Measurements from ENCODE around the gene HOXC11.

The HOXC11 gene

DNA sequence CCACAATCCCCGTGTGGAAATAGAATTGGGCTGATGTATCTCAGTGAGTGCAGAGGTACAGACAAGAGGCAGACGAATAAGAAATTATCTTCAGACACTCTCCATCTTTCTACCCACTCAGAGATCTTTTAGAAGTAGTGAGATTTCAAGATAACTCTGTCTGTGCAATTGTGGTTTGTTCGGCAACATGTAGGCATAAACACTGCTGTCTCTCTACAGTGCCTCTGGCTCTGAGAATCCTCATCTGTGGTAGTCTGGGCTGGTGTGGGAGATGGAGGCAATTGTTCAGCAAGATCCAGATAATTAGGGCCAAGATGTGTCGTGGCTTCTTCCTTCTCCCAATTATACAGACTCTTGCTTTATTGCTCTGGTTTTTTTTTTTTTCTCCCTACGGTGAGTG, 31.2 kb upstream of the HOXC11 start:
- DNase-seq, result peak; percentile 31

DNA sequence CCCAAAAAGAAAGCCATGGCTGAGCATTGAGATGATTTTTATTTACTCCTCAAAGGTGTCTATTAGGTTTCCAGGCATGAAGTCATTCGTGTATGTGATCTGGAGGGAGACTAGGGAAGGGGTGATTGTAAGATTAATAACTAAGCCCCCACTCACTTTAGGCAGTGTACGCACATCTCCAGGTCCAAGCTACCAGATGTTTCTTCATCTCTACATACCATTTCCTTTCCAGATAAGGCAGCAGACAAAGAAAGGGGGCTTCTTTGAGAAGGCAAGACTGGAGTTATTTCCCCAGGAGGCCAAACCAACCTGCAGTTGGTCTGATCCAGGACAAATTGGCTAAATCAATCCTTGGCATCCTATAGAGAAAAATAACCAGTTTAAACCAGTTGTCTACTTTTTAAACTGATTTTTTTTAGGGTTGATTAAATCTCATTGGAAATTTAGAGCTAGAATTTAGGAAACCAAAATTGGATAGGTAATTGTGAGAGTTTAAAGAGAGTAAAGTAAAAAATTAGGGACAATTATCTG, 30.4 kb upstream of the HOXC11 start:
- DNase-seq, result peak; percentile 33

DNA sequence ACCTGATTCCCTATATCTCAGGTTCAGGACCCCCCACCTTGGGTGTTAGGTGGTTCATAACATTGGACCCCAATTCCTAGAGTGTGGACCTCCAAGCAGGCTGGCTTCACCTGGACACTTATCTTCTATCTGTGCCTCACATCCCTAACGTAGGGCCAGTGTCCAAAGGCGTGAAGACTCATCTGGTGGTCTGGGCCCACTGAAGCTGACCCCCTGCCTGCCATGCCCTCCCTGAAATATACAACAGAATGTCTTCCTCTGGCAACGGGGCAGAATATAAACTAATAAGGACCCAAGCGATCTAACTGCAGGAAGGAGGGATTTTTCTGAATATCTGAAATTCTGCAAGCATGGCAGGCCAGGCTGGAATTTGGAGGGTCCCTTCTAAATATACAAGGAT, 28.7 kb upstream of the HOXC11 start:
- DNase-seq, result no peak

DNA sequence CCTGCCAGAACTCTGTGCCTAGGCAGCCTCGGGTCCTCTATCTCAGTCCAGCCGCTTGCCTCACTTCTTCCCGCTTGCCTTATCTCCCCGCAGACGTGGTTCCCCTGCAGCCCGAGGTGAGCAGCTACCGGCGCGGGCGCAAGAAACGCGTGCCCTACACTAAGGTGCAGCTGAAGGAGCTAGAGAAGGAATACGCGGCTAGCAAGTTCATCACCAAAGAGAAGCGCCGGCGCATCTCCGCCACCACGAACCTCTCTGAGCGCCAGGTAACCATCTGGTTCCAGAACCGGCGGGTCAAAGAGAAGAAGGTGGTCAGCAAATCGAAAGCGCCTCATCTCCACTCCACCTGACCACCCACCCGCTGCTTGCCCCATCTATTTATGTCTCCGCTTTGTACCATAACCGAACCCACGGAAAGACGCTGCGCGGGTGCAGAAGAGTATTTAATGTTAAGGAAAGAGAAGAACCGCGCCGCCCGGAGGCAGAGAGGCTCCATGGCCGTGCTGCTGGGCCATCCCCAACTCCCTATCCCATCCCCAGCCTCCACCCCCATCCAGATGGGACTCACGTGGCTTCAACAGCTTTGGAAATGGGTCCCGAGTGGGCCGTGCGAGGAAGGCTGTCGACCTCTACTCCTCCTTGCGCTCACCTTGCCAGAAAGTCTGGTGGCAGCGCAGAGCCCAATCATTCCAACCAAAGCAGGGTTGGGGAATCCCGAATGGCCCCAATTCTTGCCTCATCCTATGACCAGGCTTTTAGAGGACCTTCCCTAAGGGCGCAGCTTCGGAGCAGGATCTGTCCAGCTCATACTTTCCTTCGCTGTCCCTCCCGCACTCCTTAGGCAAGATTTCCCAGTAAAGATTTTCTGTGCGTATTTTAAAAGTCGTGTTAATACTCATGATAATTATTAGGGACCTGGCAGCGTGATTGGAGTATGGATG, 27.7 kb upstream of the HOXC11 start:
- DNase-seq, result no peak

DNA sequence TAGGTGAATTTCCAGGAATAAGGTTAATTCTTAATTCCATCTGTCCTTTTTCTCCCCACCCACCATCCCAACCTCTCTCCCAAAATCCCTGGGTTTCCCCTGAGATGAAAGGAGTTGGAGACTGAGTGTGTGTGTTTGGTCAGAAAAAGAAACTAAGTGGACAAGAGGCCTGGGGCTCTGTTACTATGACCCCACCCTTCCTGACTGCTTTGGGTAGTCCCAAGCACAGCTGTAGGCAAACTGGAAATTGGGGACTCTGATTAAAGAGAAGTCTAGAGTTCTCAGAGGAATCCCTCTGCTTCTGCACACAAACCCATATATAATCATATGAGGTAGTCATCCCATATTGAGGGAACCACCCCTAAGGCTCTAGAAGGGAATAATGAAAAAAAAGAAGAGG, 25.2 kb upstream of the HOXC11 start:
- DNase-seq, result no peak

DNA sequence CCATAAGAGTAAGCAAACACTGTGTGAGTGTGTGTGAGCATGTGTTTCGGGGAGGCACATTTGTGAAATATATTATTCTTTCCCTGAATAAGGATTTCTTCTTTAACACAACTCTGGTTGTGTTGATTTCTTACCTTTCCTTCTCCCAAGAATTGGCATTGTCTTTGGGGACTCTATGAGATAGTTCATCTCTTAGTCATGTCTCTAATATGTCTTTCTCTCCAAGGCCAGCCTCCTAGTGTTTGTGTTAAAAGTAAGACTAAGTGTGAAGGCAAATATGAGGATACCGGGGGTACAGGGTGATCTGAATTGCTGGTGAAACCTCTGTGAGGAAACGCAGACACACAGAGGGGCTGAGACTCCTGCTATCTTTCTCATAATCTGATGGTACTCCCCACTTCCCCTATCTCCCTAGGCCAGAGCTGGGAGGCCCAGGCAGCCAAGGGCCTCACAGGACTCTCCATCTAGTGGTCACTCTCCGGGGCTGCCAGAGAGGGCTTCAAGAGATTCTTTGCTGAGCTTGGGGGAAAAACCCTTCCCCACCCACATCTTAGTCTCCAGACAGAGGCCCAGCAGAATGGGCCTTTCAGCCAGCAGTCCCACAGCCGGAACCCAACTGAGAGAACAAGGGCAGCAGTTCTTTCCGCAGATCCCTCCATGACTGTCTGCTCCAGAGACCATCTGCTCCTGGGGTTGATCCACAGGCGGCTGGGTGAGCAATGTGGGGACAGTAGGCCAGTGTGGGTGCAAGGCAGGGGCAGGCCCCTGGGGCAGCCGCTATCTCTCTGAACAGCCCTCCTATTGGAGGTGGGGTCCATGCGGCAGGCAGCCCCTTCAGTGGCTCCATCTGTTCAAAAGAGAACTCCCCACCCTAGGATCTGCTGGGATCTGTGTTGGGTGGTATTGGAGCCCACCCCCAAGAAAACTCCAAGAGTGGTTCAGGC, 24.0 kb upstream of the HOXC11 start:
- no peak for DNase-seq

DNA sequence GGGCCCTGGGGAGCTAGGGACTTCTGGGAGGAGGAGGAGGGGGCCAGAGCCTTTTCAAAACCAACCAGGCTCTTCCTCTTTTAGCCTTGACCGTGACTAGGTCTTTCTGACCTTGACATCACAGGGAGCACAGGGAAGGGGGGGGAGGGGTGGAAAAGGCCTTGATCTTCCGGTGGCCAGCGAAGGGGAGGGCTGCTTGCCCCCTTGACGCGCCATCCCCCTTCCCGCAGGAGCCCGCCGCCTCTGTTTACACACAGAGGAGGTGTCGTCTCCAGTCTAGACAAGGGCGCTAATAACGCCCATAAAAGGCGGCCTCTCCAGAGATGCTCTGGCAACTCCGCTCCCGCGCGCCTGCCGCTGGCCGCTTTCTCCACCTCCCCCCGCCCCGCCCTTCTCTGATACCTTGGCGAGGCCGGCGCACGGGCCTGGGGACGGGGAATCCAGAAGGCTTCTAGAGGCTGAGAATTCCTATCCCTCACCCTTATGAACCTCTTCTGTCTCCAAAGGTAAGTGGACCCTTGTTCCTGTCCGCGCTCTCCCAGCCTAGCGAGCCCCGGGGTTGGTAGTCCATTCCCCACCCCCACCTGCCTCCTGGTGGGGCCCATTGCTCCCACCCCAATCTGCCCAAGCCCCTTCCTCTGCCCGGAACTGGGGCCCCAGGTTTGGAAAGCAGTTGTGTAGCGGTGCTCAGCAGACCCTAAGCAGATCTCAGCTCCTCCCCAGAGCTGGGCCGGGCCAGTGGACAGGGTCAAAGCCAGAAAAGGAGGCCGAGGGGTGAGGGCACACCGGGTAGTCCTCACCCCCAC, 23.1 kb upstream of the HOXC11 start:
- DNase-seq, result no peak

DNA sequence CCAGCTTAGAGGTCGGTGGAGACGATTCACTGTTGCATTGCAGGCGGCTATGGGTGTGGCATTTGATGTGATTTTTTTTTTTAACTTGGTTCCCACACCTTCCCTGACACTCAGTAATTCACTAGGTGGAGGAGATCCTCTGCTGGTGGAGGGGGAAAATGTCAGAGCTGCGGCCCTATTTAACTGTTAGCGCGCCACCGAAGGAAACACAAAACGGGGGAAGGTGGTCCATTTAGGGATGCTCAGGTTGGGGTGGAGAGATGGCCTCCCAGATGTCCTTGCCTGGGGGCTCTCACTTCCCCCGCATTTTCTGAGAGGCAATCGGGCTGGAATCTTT, 22.5 kb upstream of the HOXC11 start:
- no peak for DNase-seq

DNA sequence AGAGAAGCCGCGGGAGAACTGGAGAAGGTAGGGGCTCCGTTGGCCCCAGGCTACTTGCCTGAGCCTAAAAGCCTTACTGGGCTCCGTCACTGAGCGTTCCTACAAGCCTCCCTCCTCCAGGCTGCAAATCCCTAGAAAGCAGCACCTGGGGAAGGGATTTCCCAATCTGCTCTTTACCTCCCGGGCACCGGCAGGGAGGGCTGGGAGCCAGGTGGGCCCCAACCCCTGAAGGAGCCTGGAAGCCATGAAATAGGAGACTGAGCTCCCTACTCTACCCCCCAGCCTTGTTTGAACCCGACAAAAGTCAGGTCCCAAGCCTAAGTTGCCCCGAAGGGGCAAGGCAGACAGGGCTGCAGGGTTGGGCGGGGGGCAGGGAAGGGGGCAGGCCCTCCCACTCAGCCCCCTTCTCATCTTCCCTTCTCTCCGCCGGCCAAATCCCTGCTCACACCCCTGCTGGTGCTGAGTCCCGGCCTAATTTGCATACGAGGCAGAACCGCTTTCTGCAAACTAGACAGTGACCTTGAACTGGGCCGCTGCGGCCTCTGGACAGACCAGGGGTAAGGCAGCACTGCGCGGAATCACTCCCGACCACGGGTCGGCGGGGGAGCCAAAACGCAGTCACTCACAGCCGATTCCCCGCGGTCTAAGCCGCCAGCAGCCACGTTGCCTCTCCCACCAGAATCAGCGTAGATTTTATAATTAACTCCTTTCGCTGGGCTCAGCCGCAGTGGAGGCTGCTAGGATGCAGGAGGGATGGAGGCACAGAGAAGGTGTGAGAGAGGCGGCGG, 21.9 kb upstream of the HOXC11 start:
- DNase-seq, result no peak

DNA sequence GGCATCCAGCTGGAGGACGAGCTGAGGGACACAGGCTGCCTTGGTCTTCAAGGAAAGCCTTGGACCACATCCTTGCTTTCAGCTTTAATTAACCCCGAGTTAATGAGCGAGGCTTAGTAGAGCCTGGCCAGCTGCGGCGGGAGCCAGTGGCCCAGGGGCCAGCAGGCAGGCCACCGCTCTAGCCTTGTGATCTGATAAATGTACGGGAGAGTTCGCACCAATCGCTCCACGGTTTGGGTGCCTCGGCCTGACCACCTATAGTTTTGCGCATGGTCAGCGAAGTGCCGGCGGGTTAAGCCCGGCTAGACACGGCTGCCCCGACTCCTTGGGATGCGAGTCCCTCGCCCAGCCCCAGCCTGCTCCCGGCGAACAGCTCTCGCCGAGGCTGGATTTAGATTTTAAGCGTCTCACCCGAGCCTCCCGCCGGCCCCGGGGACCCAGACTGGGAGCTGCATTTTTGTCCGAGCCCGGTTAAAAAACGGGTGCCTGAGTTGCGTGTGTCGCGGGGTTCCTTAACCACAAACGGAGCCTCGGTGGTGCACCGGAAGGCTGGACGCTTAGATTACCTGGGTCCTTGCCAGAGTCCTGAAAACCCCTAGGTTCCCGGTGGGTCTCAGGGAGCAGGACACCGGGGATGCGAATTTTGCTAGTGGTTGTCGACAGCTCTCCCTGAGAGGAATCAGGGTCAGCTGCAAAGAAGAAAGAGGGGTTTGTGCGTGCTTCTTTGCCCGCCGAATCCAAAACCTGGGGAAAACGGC, 21.2 kb upstream of the HOXC11 start:
- DNase-seq, result peak; percentile 70

DNA sequence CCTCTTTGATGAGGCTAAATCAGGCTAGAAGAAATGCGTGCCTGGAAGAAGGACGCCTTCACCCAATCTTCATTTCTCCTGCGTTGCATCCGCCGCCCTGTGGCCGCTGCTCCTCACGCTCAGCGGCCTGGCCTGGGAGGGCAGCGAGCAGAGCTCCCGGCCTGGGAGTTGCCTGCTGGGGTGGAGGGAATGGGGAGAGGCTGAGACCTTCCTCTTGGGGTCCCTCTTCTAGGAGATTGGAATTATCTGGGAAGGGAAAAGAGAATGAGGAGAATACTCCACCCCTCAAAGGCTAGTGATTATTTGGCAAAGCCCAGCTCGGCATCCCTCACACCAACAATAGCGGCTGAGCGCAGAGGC, 20.6 kb upstream of the HOXC11 start:
- DNase-seq, result peak; percentile 77

DNA sequence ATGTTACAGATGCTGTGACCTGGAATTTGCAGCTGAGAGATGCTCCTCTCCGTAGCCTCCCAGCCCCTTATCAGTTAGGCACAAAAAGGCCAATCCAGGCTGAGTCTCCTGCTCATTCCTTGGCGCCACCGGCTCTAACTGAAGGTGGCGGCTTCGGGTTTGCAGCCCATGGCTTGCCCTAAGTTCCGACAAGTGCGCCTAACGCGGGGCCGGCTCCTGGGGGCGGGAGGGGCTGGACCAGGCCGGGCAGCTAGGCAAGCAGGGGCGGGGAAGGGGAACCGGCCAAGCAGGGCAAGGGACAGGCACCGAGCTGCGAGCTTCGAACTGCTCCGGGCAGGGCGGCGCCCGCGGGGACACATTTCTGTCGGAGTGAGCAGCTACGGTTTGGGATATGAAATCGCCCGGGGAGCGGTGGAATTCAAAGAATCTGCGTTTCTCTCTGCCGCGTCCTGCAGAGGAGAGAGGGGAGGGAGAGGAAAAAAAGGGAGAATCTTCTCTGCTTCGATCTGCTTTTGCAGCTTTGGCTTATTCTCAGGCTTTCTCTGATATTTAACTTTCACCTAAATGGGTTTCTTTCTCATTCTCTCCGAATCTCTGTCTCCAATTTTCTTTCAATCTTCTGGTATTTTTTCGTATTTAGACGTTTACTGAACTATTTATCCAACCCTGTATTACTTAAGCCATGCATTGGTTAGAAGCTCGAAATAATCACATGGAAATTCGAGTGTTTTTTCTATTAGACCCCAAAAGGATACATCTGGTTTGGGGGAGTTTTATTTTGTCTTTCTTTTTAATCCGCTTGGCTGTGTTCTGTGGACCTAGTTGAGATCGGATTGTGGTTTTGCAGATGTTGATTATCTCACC, 19.8 kb upstream of the HOXC11 start:
- peak; percentile 68 for DNase-seq

DNA sequence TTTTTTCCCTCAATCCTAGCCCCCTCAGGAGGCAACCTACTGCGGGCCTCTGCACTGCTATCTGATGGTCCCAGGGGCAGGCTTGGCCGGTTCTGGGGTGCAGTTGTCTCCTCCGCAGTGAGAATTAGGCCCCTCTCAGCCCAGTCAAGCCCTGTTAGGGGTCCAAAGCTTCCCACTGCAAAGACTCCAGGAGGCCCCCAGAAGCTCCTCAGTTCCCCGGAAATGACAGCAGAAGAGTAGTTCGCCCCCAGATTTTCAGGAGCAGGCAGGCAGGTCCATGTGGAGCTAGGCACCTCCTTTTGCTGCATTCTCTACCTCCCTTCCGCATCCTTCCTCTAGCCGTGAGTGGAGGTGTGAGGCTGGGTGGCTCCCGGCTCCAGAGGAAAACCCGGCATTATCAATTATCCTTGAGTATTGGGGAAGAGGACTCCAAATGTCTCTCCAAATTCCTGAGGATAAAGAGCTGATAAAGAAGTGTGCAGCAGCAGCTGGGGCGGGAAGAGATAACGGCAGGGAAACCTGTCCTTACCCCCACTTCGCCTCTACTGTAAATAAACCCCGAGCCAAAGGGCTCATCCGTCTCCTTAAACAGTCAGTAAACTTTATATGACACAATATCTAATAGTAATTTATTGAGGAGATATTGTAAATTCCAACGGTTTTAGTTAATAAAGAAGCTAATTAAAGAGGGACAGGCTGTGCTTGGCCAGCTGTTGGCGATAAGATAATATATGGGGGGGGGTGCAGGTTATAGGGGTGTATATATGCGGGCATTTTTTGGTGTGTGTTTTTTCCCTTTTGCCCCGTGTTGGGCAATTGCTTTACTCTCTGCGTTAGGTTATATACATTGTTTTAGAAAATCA, 18.9 kb upstream of the HOXC11 start:
- DNase-seq, result peak; percentile 45

DNA sequence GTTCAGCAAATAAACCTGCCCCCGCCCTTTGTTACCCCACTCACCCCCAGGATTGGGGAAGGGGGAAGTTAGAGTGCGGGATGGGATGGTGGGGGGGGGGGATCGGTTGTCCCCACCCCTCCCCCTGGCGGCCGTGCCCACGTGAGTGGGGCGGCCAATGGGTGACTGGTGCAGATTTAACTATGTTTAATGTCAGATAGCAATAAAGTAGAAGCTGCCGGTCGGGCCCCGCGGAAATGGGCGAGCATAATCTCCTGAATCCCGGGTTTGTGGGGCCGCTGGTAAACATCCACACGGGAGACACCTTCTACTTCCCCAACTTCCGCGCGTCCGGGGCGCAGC, 18.3 kb upstream of the HOXC11 start, which contains the start of gene HOXC12:
HOXC12 (plus strand) TSS at position 210 of the 342 bp plus-strand sequence; CDS start at position 237, 27 bp downstream.
- DNase-seq, result no peak

DNA sequence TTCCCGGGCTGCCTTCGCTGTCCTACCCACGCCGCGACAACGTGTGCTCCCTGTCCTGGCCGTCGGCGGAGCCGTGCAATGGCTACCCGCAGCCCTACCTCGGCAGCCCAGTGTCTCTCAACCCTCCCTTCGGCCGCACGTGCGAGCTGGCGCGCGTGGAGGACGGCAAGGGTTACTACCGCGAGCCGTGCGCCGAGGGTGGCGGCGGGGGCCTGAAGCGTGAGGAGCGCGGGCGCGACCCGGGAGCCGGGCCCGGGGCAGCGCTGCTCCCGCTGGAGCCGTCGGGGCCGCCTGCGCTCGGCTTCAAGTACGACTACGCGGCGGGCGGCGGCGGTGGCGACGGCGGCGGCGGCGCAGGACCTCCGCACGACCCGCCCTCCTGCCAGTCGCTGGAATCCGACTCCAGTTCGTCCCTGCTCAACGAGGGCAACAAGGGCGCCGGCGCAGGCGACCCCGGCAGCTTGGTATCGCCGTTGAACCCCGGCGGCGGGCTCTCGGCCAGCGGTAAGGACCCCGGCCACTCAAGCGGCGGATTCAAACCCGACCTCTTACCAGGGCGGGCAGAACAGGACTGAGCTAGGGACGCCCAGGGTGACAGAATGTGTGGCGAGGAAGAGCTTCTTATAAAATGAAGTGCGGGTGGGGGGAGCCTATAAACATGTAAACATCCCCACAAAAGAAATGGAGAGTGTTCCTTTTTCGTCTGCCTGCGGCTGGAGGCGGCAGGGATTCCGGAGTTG, 17.7 kb upstream of the HOXC11 start:
- DNase-seq, result peak; percentile 75

DNA sequence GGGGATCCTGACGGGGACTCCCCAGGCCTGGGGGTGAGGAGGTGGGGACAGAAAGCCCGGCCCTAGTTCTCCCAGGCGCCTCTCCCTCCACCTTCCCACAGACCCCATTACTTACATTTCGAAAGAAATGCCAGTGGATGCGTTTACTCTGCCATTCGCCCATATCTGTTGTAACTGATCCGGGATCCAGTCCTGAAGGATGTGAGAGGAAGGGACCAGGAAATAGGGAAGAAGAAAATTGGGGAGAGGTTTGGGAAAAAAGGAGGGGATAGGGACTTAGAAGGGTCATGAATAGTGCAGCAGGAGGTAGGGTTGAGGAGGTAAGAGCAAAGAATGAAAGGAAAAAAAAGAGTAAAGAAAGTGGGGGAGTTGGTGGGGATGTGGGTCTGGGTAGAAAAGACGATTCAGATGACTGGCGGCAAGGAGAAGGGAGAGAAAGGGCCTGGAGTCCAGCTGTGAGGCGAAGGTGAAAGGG, 17.1 kb upstream of the HOXC11 start:
- DNase-seq, result no peak

DNA sequence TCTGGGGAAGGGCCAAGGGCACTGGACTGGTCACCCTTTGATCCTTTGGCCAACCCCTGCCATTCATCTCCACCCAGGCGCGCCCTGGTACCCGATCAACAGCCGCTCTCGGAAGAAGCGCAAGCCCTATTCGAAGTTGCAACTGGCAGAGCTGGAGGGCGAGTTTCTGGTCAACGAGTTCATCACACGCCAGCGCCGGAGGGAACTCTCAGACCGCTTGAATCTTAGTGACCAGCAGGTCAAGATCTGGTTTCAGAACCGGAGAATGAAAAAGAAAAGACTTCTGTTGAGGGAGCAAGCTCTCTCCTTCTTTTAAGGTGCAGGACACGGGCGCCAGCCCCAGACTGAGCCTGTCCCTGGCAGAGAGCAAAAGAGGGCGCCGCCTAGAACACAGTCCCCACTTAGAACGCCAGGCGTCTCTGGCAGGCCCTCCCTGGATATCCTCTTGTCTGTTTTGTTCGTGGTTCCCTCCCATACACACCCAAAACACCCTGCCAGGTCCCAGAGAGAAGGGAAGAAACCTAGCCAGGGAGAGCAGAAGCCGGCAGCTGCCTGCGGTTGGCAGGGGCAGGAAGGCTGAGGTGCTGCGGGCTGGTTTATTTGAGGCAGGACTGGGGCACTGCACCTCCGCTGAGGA, 16.6 kb upstream of the HOXC11 start:
- DNase-seq, result peak; percentile 69
